ENCODE measurements around the gene ITPRID1. TPM values are rescaled to one million over a fixed set of nuclear protein-coding genes. Genes with fewer than 3 reads are reported as not detected.

The ITPRID1 gene
- total and polyA plus RNA-seq, 2 of the 8 experiments (the other 6 are each of a cell fraction or from before 2014, with no cell fraction given), result 0.09 to 0.47 TPM

DNA sequence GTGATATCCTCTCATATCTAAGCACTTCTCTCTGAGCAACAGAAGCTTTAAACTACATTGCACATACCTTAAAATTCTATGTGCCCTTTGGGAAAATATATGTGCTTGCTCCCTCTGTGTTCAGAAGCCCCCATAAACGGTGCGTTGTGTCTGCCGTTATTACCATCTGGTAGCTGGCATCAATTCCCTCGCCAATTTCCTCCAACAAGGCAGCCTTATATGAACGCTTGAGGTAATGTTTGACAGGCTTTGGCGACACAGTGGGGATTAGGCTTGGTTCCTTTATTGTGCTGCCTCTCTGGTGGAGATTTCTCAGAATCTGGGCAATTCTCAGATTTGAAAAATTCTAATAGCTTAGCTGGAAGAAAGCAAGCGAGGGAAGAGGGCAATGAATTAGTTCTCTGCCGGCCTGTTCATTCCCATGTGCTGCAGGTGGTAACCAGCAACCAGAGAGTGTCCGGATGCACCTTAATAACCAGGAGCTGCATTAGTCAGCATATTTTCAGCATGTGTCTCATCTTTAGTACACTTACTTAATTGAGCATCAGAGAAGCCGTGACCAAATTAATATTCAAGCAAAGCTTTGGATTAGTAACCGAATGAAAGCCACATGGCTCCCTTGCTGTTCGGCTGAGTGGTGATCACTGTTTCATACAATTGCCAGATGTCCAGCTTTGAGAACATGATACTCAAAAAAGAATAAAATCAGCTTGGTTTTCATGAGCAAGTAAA lies 165.8 kb downstream of the ITPRID1 start:
- Histone ChIP-seq H3K79me1 (ENCODE audit: low read depth, low read length) (no peaks in the 10 kb centered on the region), H3K56ac (replicated peaks; ENCODE audit: insufficient read length, low read depth, low read length) (no peak overlapping the region), H3K4ac (replicated peaks; ENCODE audit: insufficient read length, low read depth, low read length) (no peak overlapping the region), H2AK5ac (ENCODE audit: low read depth, low read length) (no peak overlapping the region), H3K27me3 (replicated peaks in 1 of 4; ENCODE audit: control insufficient read depth in 3 of 4, extremely low read depth in 1 of 4, insufficient read depth in 3 of 4, low read length in 3 of 4) (no peaks in the 10 kb centered on the region), H2BK20ac (ENCODE audit: low read length) (no peak overlapping the region), H4K5ac (ENCODE audit: insufficient read length, low read depth, low read length) (no peak overlapping the region), H3K4me3 (ENCODE audit: extremely low read depth in 1 of 4, insufficient read depth in 2 of 4, low read depth in 3 of 4, low read length in 4 of 4) (no peak overlapping the region), H3K79me2 (ENCODE audit: control insufficient read depth in 1 of 2, insufficient read depth in 2 of 2, low read length in 2 of 2) (no peaks in the 10 kb centered on the region), H3K4me2 (ENCODE audit: insufficient read depth in 1 of 2, low read depth in 2 of 2, low read length in 2 of 2) (no peak overlapping the region), H2BK12ac (ENCODE audit: low read depth, low read length) (no peak overlapping the region), H2BK120ac (replicated peaks; ENCODE audit: low read depth, low read length) (no peak overlapping the region), H3K14ac (ENCODE audit: insufficient read length) (no peak overlapping the region), H4K91ac (replicated peaks; ENCODE audit: insufficient read length, low read length) (no peak overlapping the region), H4K8ac (ENCODE audit: extremely low read depth, insufficient read depth, low read length) (no peak overlapping the region), H3K18ac (ENCODE audit: extremely low read depth, low read length) (no peak overlapping the region), H3K4me1 (replicated peaks in 1 of 4; ENCODE audit: control insufficient read depth in 3 of 4, insufficient read depth in 4 of 4, low read length in 3 of 4) (0 out of 7 replicates have a peak, but pooled peaks cover 0 to 2% (median 0%) of the 10 kb centered on the region in 4 experiments), H2AFZ (ENCODE audit: low read length) (no peak overlapping the region), H3K27ac (ENCODE audit: low read depth, low read length) (no peak overlapping the region), H3K9me3 (ENCODE audit: insufficient read depth in 2 of 2, low read depth in 1 of 2, low read length in 1 of 2) (no peaks in the 10 kb centered on the region), H2BK5ac (ENCODE audit: low read depth, low read length) (no peak overlapping the region), H3K9ac (replicated peaks in 1 of 4; ENCODE audit: extremely low read depth in 1 of 4, low read depth in 3 of 4, low read length in 3 of 4) (no peak overlapping the region), H3K23ac (ENCODE audit: insufficient read length) (no peak overlapping the region), H3K36me3 (ENCODE audit: control insufficient read depth in 2 of 4, insufficient read depth in 4 of 4, low read length in 3 of 4) (no peaks in the 10 kb centered on the region), H2BK15ac (ENCODE audit: low read length) (no peak overlapping the region), H4K20me1 (replicated peaks in 1 of 2; ENCODE audit: control insufficient read depth in 1 of 2, insufficient read depth in 2 of 2, low read length in 2 of 2) (no peaks in the 10 kb centered on the region), H3K23me2 (ENCODE audit: low read depth, low read length) (no peaks in the 10 kb centered on the region)
- ChIA-PET POLR2A (ENCODE audit: partially characterized antibody) (no interaction called here), CTCF (ENCODE audit: partially characterized antibody) (interaction anchor here (0.8 to 2.0 kb wide), 9 partner anchors 9 to 237 kb away, joined by 3 to 6 read pairs (median 4); no protein-coding TSS in a partner anchor)
- no peak for FAIRE-seq
- TF ChIP-seq JUND (IDR thresholded peaks at IDR 0.05; ENCODE audit: low read length) (no peak), TAF7 (optimal IDR thresholded peaks at IDR 0.05; ENCODE audit: borderline replicate concordance, low read depth, low read length) (no peak)
- no peak for DNase-seq (ENCODE audit: low read depth in 1 of 2, low spot score in 2 of 2)
- 87% methylated on average over 12 of the region's 12 CpGs; no CpG with 5 or more reads in 1 of the 2 experiments for WGBS, 2 experiments (ENCODE audit: extremely low coverage in 1 of 2, insufficient coverage in 1 of 2, insufficient read length in 1 of 2, insufficient replicate concordance in 2 of 2, low coverage in 1 of 2, low lambda C conversion rate in 2 of 2, missing lambda C conversion rate in 1 of 2)
